ENCODE results near the gene C1orf159.

- no peak for TF ChIP-seq EZH2 (IDR thresholded peaks at IDR 0.05)
- no peak for TF ChIP-seq CTCF (IDR thresholded peaks at IDR 0.05)
Observed at GRCh38 chr1:1067284-1067859, 48.5 kb downstream of the C1orf159 start.

Data from neural progenitor cell (in vitro differentiated cells).